ENCODE measurements around the gene AKAP8L.
"Not testable (repeated sequence)": the region's sequence is repeated elsewhere in the genome, so short reads cannot be mapped to it uniquely, and the experiment has no call there.

AKAP8L gene

DNA sequence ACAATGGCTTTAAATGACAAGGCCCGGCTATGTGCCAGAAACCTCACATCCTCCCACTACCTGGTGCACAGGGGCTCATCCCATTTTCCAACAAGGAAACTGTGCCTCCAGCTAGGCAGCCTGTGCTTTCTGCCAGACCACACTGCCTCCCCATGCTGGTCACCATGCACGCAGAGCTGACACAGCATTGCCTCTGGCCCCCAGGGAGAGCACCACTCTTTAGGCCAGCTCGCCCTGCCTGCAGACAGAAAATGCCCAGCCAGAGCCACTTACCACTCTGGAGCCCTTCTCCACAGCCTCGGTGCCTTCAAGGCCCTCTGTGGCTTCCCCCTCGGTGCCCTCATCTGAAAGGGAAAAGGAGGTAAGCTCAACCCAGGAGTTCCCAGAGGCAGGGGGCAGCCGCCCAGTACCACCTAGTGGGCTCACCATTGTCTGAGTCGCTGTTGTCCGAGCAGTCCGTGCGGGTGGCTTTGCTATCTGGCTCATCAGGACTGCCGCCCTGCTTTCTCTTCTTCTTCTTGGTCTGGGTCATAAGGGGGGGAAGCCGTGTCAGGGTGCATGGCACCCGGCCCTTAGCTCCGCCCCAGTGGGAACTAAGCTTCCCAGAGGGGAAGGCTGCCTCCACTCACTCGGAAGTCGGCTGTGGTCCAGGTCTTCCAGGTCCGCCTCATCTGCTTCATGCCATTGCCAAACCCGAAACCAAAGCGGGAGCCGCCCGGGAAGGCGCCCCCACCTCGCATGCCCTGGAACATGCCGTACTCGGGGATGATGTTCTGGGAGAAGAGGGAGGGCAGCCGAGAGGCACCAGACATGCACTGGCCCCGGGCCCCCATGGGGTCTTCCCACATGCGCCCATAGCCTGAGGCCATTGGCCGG is 18.0 kb downstream of the AKAP8L start:
- Histone ChIP-seq H3K27me3 (ENCODE audit: control insufficient read depth, insufficient read depth, low read length) (no peaks in the 10 kb centered on the region), H3K9ac (ENCODE audit: low read depth, low read length) (no peak overlapping the region), H3K36me3 (ENCODE audit: insufficient read depth, low read length) (peaks cover 79% of the 10 kb centered on the region), H3K4me1 (ENCODE audit: control insufficient read depth, insufficient read depth, low read length) (peaks cover 7% of the 10 kb centered on the region), H3K9me3 (replicated peaks; ENCODE audit: low read length) (no peaks in the 10 kb centered on the region), H3K4me2 (ENCODE audit: low read length) (no peak overlapping the region), H3K4me3 (ENCODE audit: low read length) (no peak overlapping the region)

DNA sequence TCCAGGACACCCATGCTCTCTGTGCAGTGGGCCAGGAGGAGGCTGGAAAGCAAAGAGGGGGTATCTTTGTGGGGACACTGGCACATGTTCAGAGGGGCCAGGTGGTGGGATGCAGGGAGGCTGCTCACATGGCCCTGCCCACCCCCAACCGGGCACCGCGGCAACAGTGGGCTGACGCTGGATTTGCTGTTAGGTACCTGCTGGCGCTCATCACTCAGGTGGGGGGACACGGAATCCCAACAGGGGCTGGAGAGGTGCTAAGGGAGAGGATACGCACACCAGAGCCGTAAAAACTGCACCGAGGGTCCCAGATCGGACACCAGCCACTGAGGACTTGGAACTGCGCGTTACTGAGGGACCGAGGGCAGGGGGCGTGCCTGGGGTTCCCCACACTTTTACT is 19.2 kb downstream of the AKAP8L start:
- peaks cover 82% of the 10 kb centered on the region for H3K36me3 ChIP-seq (ENCODE audit: insufficient read depth, low read length)
- peaks cover 7% of the 10 kb centered on the region for H3K4me1 ChIP-seq (ENCODE audit: control insufficient read depth, insufficient read depth, low read length)
- no peak overlapping the region for H3K9ac ChIP-seq (ENCODE audit: low read depth, low read length)
- H3K9me3 ChIP-seq (replicated peaks; ENCODE audit: low read length): no peaks in the 10 kb centered on the region
- H3K4me3 ChIP-seq (ENCODE audit: low read length): no peak overlapping the region
- H3K27me3 ChIP-seq (ENCODE audit: control insufficient read depth, insufficient read depth, low read length): no peaks in the 10 kb centered on the region
- H3K4me2 ChIP-seq (ENCODE audit: low read length): no peak overlapping the region

DNA sequence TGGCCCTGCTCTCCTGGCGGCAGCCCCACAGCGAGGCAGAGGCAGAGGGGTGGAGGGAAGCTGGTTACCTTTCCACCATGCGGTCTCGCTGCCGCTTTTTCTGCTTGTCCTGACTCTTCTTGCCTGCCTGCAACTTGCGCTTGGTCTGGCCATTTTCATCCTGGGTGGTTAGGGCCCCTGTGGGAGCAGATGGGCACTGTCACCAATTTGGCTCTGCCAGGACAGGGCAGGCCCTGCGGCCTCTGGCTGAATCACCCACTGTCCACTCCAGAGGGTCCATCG is 19.6 kb downstream of the AKAP8L start:
- Histone ChIP-seq H3K4me1 (ENCODE audit: control insufficient read depth, insufficient read depth, low read length) (peaks cover 10% of the 10 kb centered on the region), H3K9me3 (replicated peaks; ENCODE audit: low read length) (no peaks in the 10 kb centered on the region), H3K27me3 (ENCODE audit: control insufficient read depth, insufficient read depth, low read length) (no peaks in the 10 kb centered on the region), H3K4me2 (ENCODE audit: low read length) (no peak overlapping the region), H3K9ac (ENCODE audit: low read depth, low read length) (no peak overlapping the region), H3K36me3 (ENCODE audit: insufficient read depth, low read length) (peaks cover 86% of the 10 kb centered on the region), H3K4me3 (ENCODE audit: low read length) (no peak overlapping the region)

DNA sequence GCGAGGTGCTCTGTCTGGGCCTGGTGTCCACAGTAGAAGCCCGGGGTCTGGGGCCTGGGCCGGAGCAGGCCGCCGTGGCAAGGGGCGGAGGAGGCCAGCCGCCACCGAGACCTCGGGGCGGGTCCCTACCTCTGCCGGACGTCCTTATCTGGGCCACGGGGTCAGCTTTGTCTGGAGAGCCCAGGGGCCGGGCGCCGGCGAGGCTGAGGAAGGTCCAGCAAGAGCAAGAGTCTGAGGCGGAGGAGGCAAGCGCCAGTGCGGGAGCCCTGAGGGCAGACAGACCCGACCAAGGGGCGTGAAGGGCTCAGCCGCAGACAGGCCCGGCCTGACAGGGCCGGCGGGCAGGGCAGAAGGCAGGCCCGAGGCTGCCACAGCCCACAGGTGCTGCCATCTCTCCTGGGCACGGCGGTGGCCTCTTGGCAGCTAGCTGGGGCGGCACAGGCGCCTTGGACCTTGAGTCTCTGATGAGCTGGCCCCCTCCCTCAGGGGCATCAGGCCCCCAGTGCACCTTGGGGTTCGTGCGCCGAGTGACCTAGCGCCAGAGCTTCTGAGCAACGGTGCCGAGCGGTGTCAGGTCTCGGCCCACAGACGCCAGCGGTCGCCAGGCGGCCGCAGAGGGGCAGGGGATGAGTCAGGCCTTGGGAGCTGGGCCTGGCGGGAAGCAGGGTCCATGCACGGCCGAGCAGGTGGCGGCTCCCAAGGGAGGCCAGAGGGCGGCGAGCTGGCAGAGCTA is 20.1 kb downstream of the AKAP8L start:
- Histone ChIP-seq H3K4me3 (ENCODE audit: low read length) (no peak overlapping the region), H3K4me2 (ENCODE audit: low read length) (no peak overlapping the region), H3K36me3 (ENCODE audit: insufficient read depth, low read length) (peaks cover 86% of the 10 kb centered on the region), H3K9ac (ENCODE audit: low read depth, low read length) (no peak overlapping the region), H3K4me1 (ENCODE audit: control insufficient read depth, insufficient read depth, low read length) (peaks cover 15% of the 10 kb centered on the region), H3K27me3 (ENCODE audit: control insufficient read depth, insufficient read depth, low read length) (no peaks in the 10 kb centered on the region), H3K9me3 (replicated peaks; ENCODE audit: low read length) (no peaks in the 10 kb centered on the region)

DNA sequence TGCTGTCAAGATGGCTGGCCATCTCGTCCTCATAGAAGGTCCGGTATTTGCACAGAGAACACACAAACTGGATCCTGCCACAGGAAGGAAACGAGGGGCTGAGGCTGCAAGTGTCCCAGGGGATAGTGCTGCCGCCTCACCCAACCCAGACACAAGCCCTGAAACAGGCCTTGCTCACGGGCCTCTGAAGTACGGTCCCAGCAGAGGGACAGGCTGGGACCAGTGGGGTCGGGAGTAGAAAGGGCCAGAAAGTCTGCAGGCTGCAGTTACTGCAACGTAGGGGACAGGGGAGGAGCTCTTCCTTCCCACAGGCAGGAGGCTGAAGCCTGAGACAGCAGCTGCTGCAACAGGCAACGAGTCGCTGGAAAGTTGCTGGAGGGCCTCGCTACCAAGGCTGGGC is 21.0 kb downstream of the AKAP8L start:
- no peak overlapping the region for H3K9ac ChIP-seq (ENCODE audit: low read depth, low read length)
- no peak overlapping the region for H3K4me3 ChIP-seq (ENCODE audit: low read length)
- H3K9me3 ChIP-seq (replicated peaks; ENCODE audit: low read length): no peaks in the 10 kb centered on the region
- no peak overlapping the region for H3K4me2 ChIP-seq (ENCODE audit: low read length)
- H3K36me3 ChIP-seq (ENCODE audit: insufficient read depth, low read length): peaks cover 86% of the 10 kb centered on the region
- H3K27me3 ChIP-seq (ENCODE audit: control insufficient read depth, insufficient read depth, low read length): no peaks in the 10 kb centered on the region
- peaks cover 18% of the 10 kb centered on the region for H3K4me1 ChIP-seq (ENCODE audit: control insufficient read depth, insufficient read depth, low read length)

DNA sequence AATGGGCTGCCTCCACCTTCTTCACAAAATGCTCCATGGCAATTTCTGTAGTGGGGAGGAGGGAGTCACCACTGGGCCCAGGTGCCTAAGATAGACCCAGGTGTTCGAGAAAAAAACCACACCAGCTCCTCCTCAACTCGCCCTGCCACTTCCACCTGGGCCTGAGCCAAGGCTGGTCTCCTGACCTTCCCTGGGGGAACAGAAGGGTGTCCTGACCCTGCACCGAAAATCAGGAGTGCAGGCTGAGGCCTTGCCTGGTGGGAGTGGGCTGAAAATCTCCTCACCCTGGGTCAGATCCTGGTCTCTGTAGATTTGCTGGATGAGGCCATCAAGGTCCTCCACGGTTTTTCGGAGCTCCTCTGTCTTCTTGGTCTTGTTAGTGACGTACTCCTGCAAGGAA is 21.6 kb downstream of the AKAP8L start:
- Histone ChIP-seq H3K36me3 (ENCODE audit: insufficient read depth, low read length) (peaks cover 81% of the 10 kb centered on the region), H3K4me3 (ENCODE audit: low read length) (no peak overlapping the region), H3K4me1 (ENCODE audit: control insufficient read depth, insufficient read depth, low read length) (peaks cover 13% of the 10 kb centered on the region)

DNA sequence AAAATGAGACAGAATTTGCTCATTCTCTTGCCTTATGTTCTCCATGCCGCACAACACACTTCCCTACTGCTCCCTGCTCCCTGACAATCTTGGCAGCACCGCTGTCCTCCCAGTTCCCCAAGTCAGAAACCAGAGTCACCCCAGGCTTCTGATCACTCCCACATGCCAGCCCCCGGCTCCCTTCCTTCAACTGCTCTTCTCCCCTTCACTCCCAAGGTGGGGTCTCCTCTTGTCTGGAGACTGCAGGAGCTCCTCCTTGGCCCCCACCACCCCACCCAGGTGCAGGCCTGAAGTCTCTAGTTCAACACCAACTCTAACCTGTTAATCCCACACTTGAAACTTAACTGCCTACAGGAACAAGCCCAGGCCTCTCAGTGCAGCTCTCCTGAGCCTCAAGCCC is 22.4 kb downstream of the AKAP8L start:
- no peak overlapping the region for H3K4me2 ChIP-seq (ENCODE audit: low read length)
- H3K36me3 ChIP-seq (ENCODE audit: insufficient read depth, low read length): peaks cover 82% of the 10 kb centered on the region
- no peaks in the 10 kb centered on the region for H3K27me3 ChIP-seq (ENCODE audit: control insufficient read depth, insufficient read depth, low read length)
- H3K9me3 ChIP-seq (replicated peaks; ENCODE audit: low read length): no peaks in the 10 kb centered on the region
- H3K9ac ChIP-seq (ENCODE audit: low read depth, low read length): no peak overlapping the region
- H3K4me3 ChIP-seq (ENCODE audit: low read length): no peak overlapping the region
- peaks cover 13% of the 10 kb centered on the region for H3K4me1 ChIP-seq (ENCODE audit: control insufficient read depth, insufficient read depth, low read length)

More for the DNA sequence above, 21.6 kb downstream of the AKAP8L start:
- no peaks in the 10 kb centered on the region for H3K27me3 ChIP-seq (ENCODE audit: control insufficient read depth, insufficient read depth, low read length)
- H3K4me2 ChIP-seq (ENCODE audit: low read length): no peak overlapping the region
- H3K9me3 ChIP-seq (replicated peaks; ENCODE audit: low read length): no peaks in the 10 kb centered on the region
- H3K9ac ChIP-seq (ENCODE audit: low read depth, low read length): no peak overlapping the region

DNA sequence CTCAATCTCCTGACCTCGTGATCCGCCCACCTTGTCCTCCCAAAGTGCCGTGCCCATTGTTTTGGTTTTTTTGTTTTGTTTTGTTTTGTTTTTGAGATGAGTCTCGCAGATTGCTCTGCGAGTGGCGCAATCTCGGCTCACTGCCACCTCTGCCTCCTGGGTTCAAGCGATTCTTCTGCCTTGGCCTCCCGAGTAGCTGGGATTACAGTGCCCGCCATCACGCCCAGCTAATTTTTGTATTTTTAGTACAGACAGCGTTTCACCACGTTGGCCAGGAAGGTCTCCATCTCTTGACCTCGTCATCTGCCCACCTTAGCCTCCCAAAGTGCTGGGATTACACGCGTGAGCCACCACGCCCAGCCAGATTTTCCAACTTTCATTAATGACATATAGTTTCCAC is 23.5 kb downstream of the AKAP8L start:
- H3K4me3 ChIP-seq (ENCODE audit: low read length); H3K9me3 ChIP-seq (replicated peaks; ENCODE audit: low read length); H3K9ac ChIP-seq (ENCODE audit: low read depth, low read length); H3K27me3 ChIP-seq (ENCODE audit: control insufficient read depth, insufficient read depth, low read length); H3K4me2 ChIP-seq (ENCODE audit: low read length): not testable (repeated sequence)
- peaks cover 13% of the 10 kb centered on the region for H3K4me1 ChIP-seq (ENCODE audit: control insufficient read depth, insufficient read depth, low read length)
- H3K36me3 ChIP-seq (ENCODE audit: insufficient read depth, low read length): peaks cover 75% of the 10 kb centered on the region

DNA sequence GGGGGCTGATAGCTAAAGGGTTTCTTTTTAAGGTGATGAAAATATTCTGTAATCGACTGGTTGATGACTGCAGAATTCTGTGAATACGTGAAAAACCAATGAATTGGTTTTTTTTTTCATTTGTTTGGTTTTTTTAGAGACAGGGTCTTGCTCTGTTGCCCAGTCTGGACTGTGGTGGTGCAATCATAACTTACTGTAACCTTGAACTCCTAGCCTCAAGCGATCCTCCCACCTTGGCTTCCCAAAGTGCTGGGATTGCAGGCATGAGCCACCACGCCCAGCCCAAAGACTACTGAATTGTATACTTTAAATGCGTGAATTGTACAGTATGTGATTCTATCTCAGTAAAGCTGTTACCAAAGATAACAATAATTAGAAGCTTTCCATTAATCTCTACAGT is 24.4 kb downstream of the AKAP8L start:
- H3K9ac ChIP-seq (ENCODE audit: low read depth, low read length): no peak overlapping the region
- H3K36me3 ChIP-seq (ENCODE audit: insufficient read depth, low read length): peaks cover 70% of the 10 kb centered on the region
- H3K27me3 ChIP-seq (ENCODE audit: control insufficient read depth, insufficient read depth, low read length): no peaks in the 10 kb centered on the region
- H3K4me2 ChIP-seq (ENCODE audit: low read length): no peak overlapping the region
- no peak overlapping the region for H3K4me3 ChIP-seq (ENCODE audit: low read length)
- no peaks in the 10 kb centered on the region for H3K9me3 ChIP-seq (replicated peaks; ENCODE audit: low read length)
- peaks cover 13% of the 10 kb centered on the region for H3K4me1 ChIP-seq (ENCODE audit: control insufficient read depth, insufficient read depth, low read length)

DNA sequence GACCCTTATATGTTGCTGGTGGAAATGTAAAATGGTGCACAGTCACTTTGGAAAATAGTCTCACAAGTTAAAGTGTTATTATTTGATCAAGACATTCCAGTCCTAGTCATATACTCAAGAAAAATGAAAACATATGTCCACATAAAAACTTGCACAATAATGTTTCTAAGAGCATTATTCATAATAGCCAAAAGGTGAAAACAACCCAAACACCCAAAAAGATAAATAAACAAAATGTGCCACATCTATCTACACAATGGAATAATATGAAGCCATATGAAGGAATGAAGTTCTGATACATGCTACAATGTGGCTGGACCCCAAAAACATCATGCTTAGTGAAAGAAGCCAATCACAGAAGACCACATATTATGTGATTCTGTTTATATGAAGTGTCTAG is 24.8 kb downstream of the AKAP8L start:
- Histone ChIP-seq H3K27me3 (ENCODE audit: control insufficient read depth, insufficient read depth, low read length) (no peaks in the 10 kb centered on the region), H3K4me1 (ENCODE audit: control insufficient read depth, insufficient read depth, low read length) (peaks cover 13% of the 10 kb centered on the region), H3K4me3 (ENCODE audit: low read length) (no peak overlapping the region), H3K9me3 (replicated peaks; ENCODE audit: low read length) (no peaks in the 10 kb centered on the region), H3K36me3 (ENCODE audit: insufficient read depth, low read length) (peaks cover 68% of the 10 kb centered on the region), H3K4me2 (ENCODE audit: low read length) (no peak overlapping the region), H3K9ac (ENCODE audit: low read depth, low read length) (no peak overlapping the region)

DNA sequence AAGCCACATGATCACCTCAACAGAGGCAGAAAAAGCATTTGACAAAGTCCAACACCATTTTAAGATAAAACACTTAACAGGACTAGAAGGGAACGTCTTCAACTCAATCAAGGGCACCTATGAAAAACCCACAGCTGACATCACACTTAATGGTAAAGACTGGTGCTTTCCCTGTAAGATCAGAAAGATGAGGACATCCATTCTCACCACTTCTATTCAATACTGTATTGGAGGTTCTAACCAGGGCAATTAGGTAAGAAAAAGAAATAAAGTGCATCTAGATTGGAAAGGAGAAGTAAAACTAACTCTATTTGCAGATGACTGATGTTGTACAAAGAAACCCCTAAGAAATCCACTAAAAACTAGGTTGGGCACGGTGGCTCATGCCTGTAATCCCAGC is 28.0 kb downstream of the AKAP8L start:
- H3K4me1 ChIP-seq (ENCODE audit: control insufficient read depth, insufficient read depth, low read length): peaks cover 13% of the 10 kb centered on the region
- no peaks in the 10 kb centered on the region for H3K9me3 ChIP-seq (replicated peaks; ENCODE audit: low read length)
- H3K4me3 ChIP-seq (ENCODE audit: low read length): no peak overlapping the region
- H3K9ac ChIP-seq (ENCODE audit: low read depth, low read length): no peak overlapping the region
- H3K27me3 ChIP-seq (ENCODE audit: control insufficient read depth, insufficient read depth, low read length): no peaks in the 10 kb centered on the region
- H3K36me3 ChIP-seq (ENCODE audit: insufficient read depth, low read length): peaks cover 42% of the 10 kb centered on the region
- H3K4me2 ChIP-seq (ENCODE audit: low read length): no peak overlapping the region

DNA sequence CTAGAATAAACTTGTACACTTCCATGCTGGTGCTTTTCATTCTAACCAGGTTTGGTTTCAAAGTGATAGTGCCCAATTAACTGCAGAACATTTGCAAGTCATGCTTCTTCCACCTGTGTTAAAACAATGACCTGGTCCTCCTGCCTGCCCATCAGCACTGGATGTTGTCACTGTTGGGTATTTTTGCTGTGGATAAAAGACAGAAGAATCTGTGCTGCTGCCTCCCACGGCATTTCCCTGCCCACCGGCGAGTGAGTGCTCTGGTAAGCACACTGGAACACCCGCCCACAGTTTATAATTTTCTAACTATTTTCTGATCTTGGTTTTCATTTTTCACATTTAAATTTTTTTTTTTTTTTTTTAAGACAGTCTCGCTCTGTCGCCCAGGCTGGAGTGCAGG is 36.9 kb downstream of the AKAP8L start:
- H3K9ac ChIP-seq (ENCODE audit: low read depth, low read length): no peak overlapping the region
- peaks cover 11% of the 10 kb centered on the region for H3K36me3 ChIP-seq (ENCODE audit: insufficient read depth, low read length)
- H3K9me3 ChIP-seq (replicated peaks; ENCODE audit: low read length): no peaks in the 10 kb centered on the region
- no peaks in the 10 kb centered on the region for H3K27me3 ChIP-seq (ENCODE audit: control insufficient read depth, insufficient read depth, low read length)
- no peak overlapping the region for H3K4me2 ChIP-seq (ENCODE audit: low read length)
- H3K4me1 ChIP-seq (ENCODE audit: control insufficient read depth, insufficient read depth, low read length): peaks cover 24% of the 10 kb centered on the region
- H3K4me3 ChIP-seq (ENCODE audit: low read length): no peak overlapping the region

Data from skeletal muscle satellite cell (primary cell).